Measurements from ENCODE around the gene NOTCH2. TPM values are rescaled to one million over a fixed set of nuclear protein-coding genes. Genes with fewer than 3 reads are reported as not detected.
"Not testable (repeated sequence)": the region's sequence is repeated elsewhere in the genome, so short reads cannot be mapped to it uniquely, and the experiment has no call there.

Gene NOTCH2
- total and polyA plus RNA-seq, 8 donors, result 0.92 to 191 (median 30.4) TPM

GRCh38 chr1:119984771-119985170 is 84.7 kb downstream of the NOTCH2 start:
- H3K36me3 ChIP-seq, result peaks cover 0 to 22% (median 17%) of the 10 kb centered on the region in 4 donors
- H3K27me3 ChIP-seq, result no peaks in the 10 kb centered on the region
- no peak overlapping the region for H3K27ac ChIP-seq
- DNase-seq, result no peak
- intact Hi-C loops (cut with DNase I; ENCODE audit: low total_unique reads), result no loop called here
- no peaks in the 10 kb centered on the region for H3K9me3 ChIP-seq
- no peak for TF ChIP-seq POLR2AphosphoS5 (IDR thresholded peaks at IDR 0.05)
- no peak for TF ChIP-seq EP300 (IDR thresholded peaks at IDR 0.05)
- TF ChIP-seq, protein P1, sequence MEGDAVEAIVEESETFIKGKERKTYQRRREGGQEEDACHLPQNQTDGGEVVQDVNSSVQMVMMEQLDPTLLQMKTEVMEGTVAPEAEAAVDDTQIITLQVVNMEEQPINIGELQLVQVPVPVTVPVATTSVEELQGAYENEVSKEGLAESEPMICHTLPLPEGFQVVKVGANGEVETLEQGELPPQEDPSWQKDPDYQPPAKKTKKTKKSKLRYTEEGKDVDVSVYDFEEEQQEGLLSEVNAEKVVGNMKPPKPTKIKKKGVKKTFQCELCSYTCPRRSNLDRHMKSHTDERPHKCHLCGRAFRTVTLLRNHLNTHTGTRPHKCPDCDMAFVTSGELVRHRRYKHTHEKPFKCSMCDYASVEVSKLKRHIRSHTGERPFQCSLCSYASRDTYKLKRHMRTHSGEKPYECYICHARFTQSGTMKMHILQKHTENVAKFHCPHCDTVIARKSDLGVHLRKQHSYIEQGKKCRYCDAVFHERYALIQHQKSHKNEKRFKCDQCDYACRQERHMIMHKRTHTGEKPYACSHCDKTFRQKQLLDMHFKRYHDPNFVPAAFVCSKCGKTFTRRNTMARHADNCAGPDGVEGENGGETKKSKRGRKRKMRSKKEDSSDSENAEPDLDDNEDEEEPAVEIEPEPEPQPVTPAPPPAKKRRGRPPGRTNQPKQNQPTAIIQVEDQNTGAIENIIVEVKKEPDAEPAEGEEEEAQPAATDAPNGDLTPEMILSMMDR (IDR thresholded peaks at IDR 0.05), result no peak
- no peak for TF ChIP-seq POLR2A (IDR thresholded peaks at IDR 0.05)
- WGBS, 5 donors, result 53 to 66% (median 63%) methylated on average over 1 of the region's 1 CpG
- H3K4me1 ChIP-seq, result peaks cover 0 to 33% (median 17%) of the 10 kb centered on the region in 4 donors
- H3K4me3 ChIP-seq, result no peak overlapping the region

- H3K27ac ChIP-seq, result no peak overlapping the region
- DNase-seq, result peak in 1 of 2 donors; percentile 58
- 13 to 31% (median 23%) methylated on average over 1 of the region's 1 CpG for WGBS, 5 donors
- no peak overlapping the region for H3K4me3 ChIP-seq
- TF ChIP-seq EP300 (IDR thresholded peaks at IDR 0.05), result no peak
- TF ChIP-seq, protein P1 (IDR thresholded peaks at IDR 0.05), result no peak
- H3K9me3 ChIP-seq, result no peaks in the 10 kb centered on the region
- H3K27me3 ChIP-seq, result no peaks in the 10 kb centered on the region
- peaks cover 0 to 26% (median 11%) of the 10 kb centered on the region in 4 donors for H3K4me1 ChIP-seq
- peaks cover 0 to 22% (median 17%) of the 10 kb centered on the region in 4 donors for H3K36me3 ChIP-seq
- intact Hi-C loops (cut with DNase I; ENCODE audit: low total_unique reads), result no loop called here
Observed at GRCh38 chr1:119981986-119982815, 87.3 kb downstream of the NOTCH2 start.

- intact Hi-C loops (cut with DNase I; ENCODE audit: low total_unique reads), result no loop called here
- DNase-seq, result no peak
- Histone ChIP-seq H3K27me3 (no peaks in the 10 kb centered on the region), H3K27ac (no peak overlapping the region), H3K9me3 (no peaks in the 10 kb centered on the region), H3K4me3 (no peak overlapping the region), H3K36me3 (peaks cover 0 to 18% (median 15%) of the 10 kb centered on the region in 4 donors), H3K4me1 (peaks cover 0 to 21% (median 5%) of the 10 kb centered on the region in 4 donors)
- WGBS, 5 donors, result 80 to 88% (median 83%) methylated on average over 5 of the region's 5 CpGs
- no peak for TF ChIP-seq POLR2AphosphoS5 (IDR thresholded peaks at IDR 0.05)
- TF ChIP-seq, protein P1 (IDR thresholded peaks at IDR 0.05), result no peak
- TF ChIP-seq EP300 (IDR thresholded peaks at IDR 0.05), result no peak
- TF ChIP-seq POLR2A (IDR thresholded peaks at IDR 0.05), result no peak
Observed at GRCh38 chr1:119981496-119981895, 88.0 kb downstream of the NOTCH2 start.

- peaks cover 0 to 21% (median 5%) of the 10 kb centered on the region in 4 donors for H3K4me1 ChIP-seq
- DNase-seq, result no peak
- H3K9me3 ChIP-seq, result no peaks in the 10 kb centered on the region
- H3K36me3 ChIP-seq, result peaks cover 0 to 3% (median 0%) of the 10 kb centered on the region in 4 donors
- intact Hi-C loops (cut with DNase I; ENCODE audit: low total_unique reads), result no loop called here
- H3K27ac ChIP-seq, result no peak overlapping the region
- no peak overlapping the region for H3K4me3 ChIP-seq
- WGBS, 5 donors, result 81 to 91% (median 86%) methylated on average over 4 of the region's 4 CpGs
- no peaks in the 10 kb centered on the region for H3K27me3 ChIP-seq
- TF ChIP-seq POLR2A (IDR thresholded peaks at IDR 0.05) (no peak), POLR2AphosphoS5 (IDR thresholded peaks at IDR 0.05) (no peak), EP300 (IDR thresholded peaks at IDR 0.05) (no peak)
- TF ChIP-seq, protein P1 (IDR thresholded peaks at IDR 0.05), result no peak
Observed at GRCh38 chr1:119978018-119978505, 91.4 kb downstream of the NOTCH2 start.

DNA sequence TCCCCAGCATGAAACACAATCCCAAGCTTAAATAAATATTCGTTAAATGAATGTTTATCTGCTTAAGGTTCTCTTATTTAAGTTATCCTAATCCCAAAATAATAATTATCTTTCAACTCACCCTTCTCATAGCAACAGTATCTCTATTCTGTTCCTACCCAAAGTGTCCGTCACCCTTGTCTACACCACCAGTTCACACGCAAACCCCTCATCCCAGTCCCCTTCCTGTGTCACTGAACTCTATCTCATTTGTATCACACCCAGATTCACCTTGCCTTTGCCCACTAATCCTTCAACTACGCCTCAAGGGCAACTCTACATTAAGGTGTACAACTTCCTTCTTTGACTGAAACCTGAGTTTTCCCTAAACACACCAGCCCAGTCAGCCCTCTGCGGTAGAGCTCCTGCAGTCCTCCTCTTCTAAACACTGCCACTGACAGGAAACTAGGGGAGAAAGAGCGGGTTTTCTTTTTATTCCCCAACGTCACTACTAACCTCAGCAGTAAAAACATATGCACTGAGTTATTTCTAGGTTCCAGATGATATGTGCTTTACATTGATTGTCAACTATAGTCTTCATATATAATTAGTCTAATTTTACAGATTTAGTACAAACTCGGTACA is 92.2 kb downstream of the NOTCH2 start:
- DNase-seq; H3K9me3 ChIP-seq; H3K4me3 ChIP-seq; H3K27ac ChIP-seq; intact Hi-C loops (cut with DNase I; ENCODE audit: low total_unique reads); H3K27me3 ChIP-seq; H3K36me3 ChIP-seq: not testable (repeated sequence)
- 91 to 95% (median 92%) methylated on average over 7 to 8 of the region's 8 CpGs for WGBS, 5 donors
- H3K4me1 ChIP-seq, result peaks cover 0 to 15% (median 2%) of the 10 kb centered on the region in 4 donors

DNA sequence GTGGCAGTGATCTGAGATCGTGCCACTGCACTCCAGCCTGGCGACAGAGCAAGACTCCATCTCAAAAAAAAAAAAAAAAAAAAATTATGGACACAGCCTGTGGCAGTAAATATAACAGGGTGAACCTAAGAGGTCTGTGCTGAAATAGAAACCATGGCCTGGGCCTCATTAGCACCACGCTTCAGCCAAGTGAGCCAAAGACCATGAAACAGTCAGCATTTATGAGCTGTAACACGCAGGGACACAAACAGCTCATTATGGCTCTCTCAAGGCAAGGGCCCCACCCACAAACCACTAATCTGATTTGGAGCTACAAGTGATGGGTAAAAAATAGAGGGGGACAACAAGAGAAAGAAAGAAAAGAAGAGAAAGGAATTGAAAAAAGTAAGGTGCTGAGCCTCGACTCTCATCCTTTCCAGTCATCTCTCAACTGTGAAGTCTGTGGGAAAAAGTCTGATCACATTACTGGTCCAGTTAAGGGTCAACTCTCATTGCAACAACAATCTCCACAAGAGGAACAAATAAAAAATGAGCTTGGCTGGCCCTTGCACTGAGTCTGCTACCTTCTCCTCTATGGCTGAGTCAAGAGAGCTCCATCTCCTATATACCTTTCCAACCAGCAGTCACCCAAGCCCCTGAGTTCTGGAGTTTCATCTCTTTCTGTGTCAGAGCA is 93.7 kb downstream of the NOTCH2 start:
- WGBS, 5 donors, result 87 to 98% (median 96%) methylated on average over 5 of the region's 5 CpGs
- intact Hi-C loops (cut with DNase I; ENCODE audit: low total_unique reads); H3K4me3 ChIP-seq; H3K27me3 ChIP-seq; H3K4me1 ChIP-seq; H3K27ac ChIP-seq; DNase-seq; H3K9me3 ChIP-seq: not testable (repeated sequence)
- peaks cover 0 to 21% (median 16%) of the 10 kb centered on the region in 4 donors for H3K36me3 ChIP-seq
